OCI-M1 (cell line): ENCODE data around the gene ARID4B.
A peak's percentile ranks its signal among the peaks of the same experiment; 100 is the strongest.
"Not testable (repeated sequence)": the region's sequence is repeated elsewhere in the genome, so short reads cannot be mapped to it uniquely, and the experiment has no call there.

ENCODE experiments used
- DNase-seq: peaks from one replicate; lab custom pipeline; 2025; lab: John Stamatoyannopoulos, UW

The ARID4B gene

GRCh38 chr1:235296729-235297128, 31.2 kb downstream of the ARID4B start:
- peak; percentile 15 for DNase-seq

GRCh38 chr1:235295902-235296350, 32.1 kb downstream of the ARID4B start:
- DNase-seq: no peak

- no peak for DNase-seq
Observed at GRCh38 chr1:235293322-235293942, 34.5 kb downstream of the ARID4B start.

- no peak for DNase-seq
Observed at GRCh38 chr1:235292790-235293189, 35.2 kb downstream of the ARID4B start.

- no peak for DNase-seq
Observed at GRCh38 chr1:235291599-235292091, 36.3 kb downstream of the ARID4B start.

GRCh38 chr1:235290740-235291502, 37.1 kb downstream of the ARID4B start:
- no peak for DNase-seq

GRCh38 chr1:235289859-235290739, 37.9 kb downstream of the ARID4B start:
- DNase-seq: no peak

GRCh38 chr1:235287208-235287882, 40.6 kb downstream of the ARID4B start:
- DNase-seq: no peak

GRCh38 chr1:235286667-235287066, 41.3 kb downstream of the ARID4B start:
- DNase-seq: no peak

GRCh38 chr1:235284231-235284769, 43.7 kb downstream of the ARID4B start:
- DNase-seq: no peak

GRCh38 chr1:235283636-235284035, 44.3 kb downstream of the ARID4B start:
- DNase-seq: not testable (repeated sequence)

GRCh38 chr1:235280467-235280866, 47.5 kb downstream of the ARID4B start:
- DNase-seq: no peak

GRCh38 chr1:235279694-235280093, 48.3 kb downstream of the ARID4B start:
- DNase-seq: no peak

GRCh38 chr1:235278915-235279292, 49.1 kb downstream of the ARID4B start:
- no peak for DNase-seq

- DNase-seq: no peak
Observed at GRCh38 chr1:235278233-235278914, 49.6 kb downstream of the ARID4B start.

GRCh38 chr1:235277709-235278108, 50.3 kb downstream of the ARID4B start:
- no peak for DNase-seq

- no peak for DNase-seq
Observed at GRCh38 chr1:235275836-235276235, 52.1 kb downstream of the ARID4B start.

- peak; percentile 30 for DNase-seq
Observed at GRCh38 chr1:235275223-235275622, 52.8 kb downstream of the ARID4B start.

- no peak for DNase-seq
Observed at GRCh38 chr1:235272851-235273250, 55.1 kb downstream of the ARID4B start.

- DNase-seq: peak; percentile 74
Observed at GRCh38 chr1:235270625-235271024, 57.4 kb downstream of the ARID4B start.

- not testable (repeated sequence) for DNase-seq
Observed at GRCh38 chr1:235269990-235270389, 58.0 kb downstream of the ARID4B start.
